ENCODE data around the gene LRRC70. TPM values are rescaled to one million over a fixed set of nuclear protein-coding genes. Genes with fewer than 3 reads are reported as not detected.

The LRRC70 gene
- total and polyA plus RNA-seq, 2 experiments from 2014 or later = 1.2 to 3.0 TPM

DNA sequence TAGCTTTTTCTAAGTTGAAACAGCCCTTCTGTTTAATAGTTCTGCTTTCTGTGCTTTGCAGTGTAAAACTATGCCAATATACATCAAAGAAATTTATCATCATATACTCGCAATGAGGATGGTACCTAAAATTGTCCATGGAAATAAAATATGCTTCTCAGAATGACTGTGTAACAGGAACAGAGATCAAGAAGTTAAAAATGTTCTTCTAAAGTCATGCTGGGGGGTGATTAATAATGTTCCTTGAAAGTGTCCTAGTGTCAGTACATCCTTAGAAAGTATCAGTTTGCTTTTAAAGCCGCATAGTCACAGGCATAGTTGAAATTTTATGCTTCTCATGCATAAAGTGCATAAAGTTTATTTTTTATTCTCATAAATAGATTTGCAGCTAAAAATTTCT is 4.0 kb upstream of the LRRC70 start:
- H3K36me3 ChIP-seq (replicated peaks; ENCODE audit: insufficient read depth, low read depth) = no peaks in the 10 kb centered on the region
- no peaks in the 10 kb centered on the region for H3K9me2 ChIP-seq (replicated peaks; ENCODE audit: insufficient read depth)
- no peak overlapping the region for H2AFZ ChIP-seq
- no peak overlapping the region for H3K4me2 ChIP-seq
- H3K9me3 ChIP-seq (ENCODE audit: low read depth) = no peaks in the 10 kb centered on the region
- TF ChIP-seq EZH2phosphoT487 (IDR thresholded peaks at IDR 0.05; ENCODE audit: low read depth, severe bottlenecking, unreplicated experiment) (no peak), CTCF (IDR thresholded peaks at IDR 0.05; ENCODE audit: poor library complexity) (no peak), EZH2 (IDR thresholded peaks at IDR 0.05; ENCODE audit: borderline replicate concordance) (no peak)
- WGBS (ENCODE audit: low lambda C conversion rate, missing lambda C conversion rate) = 87% methylated on average over 2 of the region's 2 CpGs
- H3K79me2 ChIP-seq = no peaks in the 10 kb centered on the region
- no peaks in the 10 kb centered on the region for H3K27me3 ChIP-seq
- no peak overlapping the region for H3K27ac ChIP-seq
- no peaks in the 10 kb centered on the region for H4K20me1 ChIP-seq (ENCODE audit: insufficient read depth, poor library complexity, severe bottlenecking)
- no peak for DNase-seq (ENCODE audit: low spot score)
- H3K4me3 ChIP-seq = no peak overlapping the region
- H3K4me1 ChIP-seq (ENCODE audit: insufficient read depth) = peaks cover 2% of the 10 kb centered on the region

- no peak for DNase-seq (ENCODE audit: low spot score)
- Histone ChIP-seq H3K9me2 (replicated peaks; ENCODE audit: insufficient read depth) (no peaks in the 10 kb centered on the region), H3K36me3 (replicated peaks; ENCODE audit: insufficient read depth, low read depth) (no peaks in the 10 kb centered on the region), H3K27me3 (no peaks in the 10 kb centered on the region), H2AFZ (no peak overlapping the region), H4K20me1 (ENCODE audit: insufficient read depth, poor library complexity, severe bottlenecking) (no peaks in the 10 kb centered on the region), H3K9me3 (ENCODE audit: low read depth) (no peaks in the 10 kb centered on the region), H3K79me2 (no peaks in the 10 kb centered on the region), H3K4me1 (ENCODE audit: insufficient read depth) (peaks cover 2% of the 10 kb centered on the region), H3K27ac (no peak overlapping the region), H3K4me3 (no peak overlapping the region), H3K4me2 (no peak overlapping the region)
- TF ChIP-seq EZH2phosphoT487 (IDR thresholded peaks at IDR 0.05; ENCODE audit: low read depth, severe bottlenecking, unreplicated experiment) (no peak), EZH2 (IDR thresholded peaks at IDR 0.05; ENCODE audit: borderline replicate concordance) (no peak), CTCF (IDR thresholded peaks at IDR 0.05; ENCODE audit: poor library complexity) (no peak)
- 86% methylated on average over 2 of the region's 2 CpGs for WGBS (ENCODE audit: low lambda C conversion rate, missing lambda C conversion rate)
Observed at GRCh38 chr5:62575066-62575465, 3.6 kb upstream of the LRRC70 start.

DNA sequence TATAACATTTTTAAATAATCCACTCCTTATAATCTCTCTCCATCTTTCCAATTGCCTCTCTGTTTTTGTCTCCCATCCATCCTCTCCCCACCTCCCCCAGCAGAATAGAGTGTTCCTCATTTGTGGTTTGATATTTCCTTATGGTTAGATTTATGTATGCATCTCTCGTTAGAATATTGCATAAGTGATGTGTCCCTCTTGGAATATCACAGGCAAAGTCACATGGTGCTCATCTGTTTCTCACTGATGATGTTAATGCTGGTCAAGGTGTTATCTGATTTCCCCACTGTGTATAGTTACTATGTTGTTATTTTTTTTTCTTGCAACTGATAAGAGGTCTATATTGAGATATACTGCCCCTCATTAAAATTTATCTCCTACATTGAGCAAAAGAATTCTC is 3.1 kb upstream of the LRRC70 start:
- Histone ChIP-seq H3K9me2 (replicated peaks; ENCODE audit: insufficient read depth) (no peaks in the 10 kb centered on the region), H3K27ac (no peak overlapping the region), H2AFZ (no peak overlapping the region)

More for the DNA sequence above, 3.1 kb upstream of the LRRC70 start:
- no peak for TF ChIP-seq EZH2phosphoT487 (IDR thresholded peaks at IDR 0.05; ENCODE audit: low read depth, severe bottlenecking, unreplicated experiment)
- no peak for TF ChIP-seq CTCF (IDR thresholded peaks at IDR 0.05; ENCODE audit: poor library complexity)
- TF ChIP-seq EZH2 (IDR thresholded peaks at IDR 0.05; ENCODE audit: borderline replicate concordance) = no peak
- 79% methylated on average over 1 of the region's 1 CpG for WGBS (ENCODE audit: low lambda C conversion rate, missing lambda C conversion rate)
- H3K27me3 ChIP-seq = no peaks in the 10 kb centered on the region
- H3K4me3 ChIP-seq = no peak overlapping the region
- no peaks in the 10 kb centered on the region for H4K20me1 ChIP-seq (ENCODE audit: insufficient read depth, poor library complexity, severe bottlenecking)
- DNase-seq (ENCODE audit: low spot score) = no peak
- H3K4me1 ChIP-seq (ENCODE audit: insufficient read depth) = peaks cover 2% of the 10 kb centered on the region
- H3K79me2 ChIP-seq = no peaks in the 10 kb centered on the region
- H3K36me3 ChIP-seq (replicated peaks; ENCODE audit: insufficient read depth, low read depth) = no peaks in the 10 kb centered on the region
- no peak overlapping the region for H3K4me2 ChIP-seq
- no peaks in the 10 kb centered on the region for H3K9me3 ChIP-seq (ENCODE audit: low read depth)
